NCI-H510A treated with DMSO at 0.1 percent for 48 hours (cell line): ENCODE data around the gene POLN.

Experiments used
- DNase-seq: peaks from one replicate; lab custom pipeline; 2025; lab: John Stamatoyannopoulos, UW

POLN gene

GRCh38 chr4:2083116-2083825, 158.7 kb downstream of the POLN start:
- no peak for DNase-seq

GRCh38 chr4:2082627-2083026, 159.3 kb downstream of the POLN start:
- no peak for DNase-seq

DNA sequence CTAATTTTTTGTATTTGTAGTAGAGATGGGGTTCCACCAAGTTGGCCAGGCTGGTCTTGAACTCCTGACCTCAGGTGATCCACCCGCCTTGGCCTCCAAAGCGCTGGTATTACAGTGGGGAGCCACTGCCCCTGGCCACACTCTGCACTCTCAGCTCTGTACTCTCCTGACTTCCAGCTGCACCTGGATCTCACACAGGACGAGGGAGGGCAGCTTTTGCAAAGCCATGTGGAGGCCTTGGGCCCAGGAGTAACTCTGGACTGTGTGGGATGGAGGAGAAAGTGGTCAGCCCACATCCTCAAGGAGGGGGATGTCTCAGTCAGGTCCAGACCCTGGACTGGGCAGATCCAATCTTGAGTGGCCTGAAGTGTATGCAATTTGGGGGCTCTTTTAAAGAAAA, 159.8 kb downstream of the POLN start:
- no peak for DNase-seq

DNA sequence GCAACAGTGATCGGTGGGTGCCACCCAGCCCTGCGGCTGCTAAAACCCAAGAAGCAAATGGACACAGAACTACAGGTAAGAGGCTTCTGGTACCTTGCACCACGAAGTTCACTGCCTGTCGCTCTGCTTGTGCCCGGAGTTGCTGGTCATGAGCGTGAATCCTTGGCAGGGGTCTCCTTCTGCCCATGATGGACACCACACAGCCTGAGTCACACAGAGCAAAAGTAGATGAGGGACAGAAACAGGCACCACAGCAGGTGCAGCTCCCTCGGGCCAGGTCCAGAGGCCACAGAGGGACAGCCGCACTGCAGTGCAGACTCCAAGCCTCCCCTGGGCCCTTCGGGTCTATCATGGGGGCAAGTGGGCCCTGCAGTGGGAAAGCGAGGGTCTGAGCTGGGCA, 160.4 kb downstream of the POLN start:
- no peak for DNase-seq

GRCh38 chr4:2080429-2081300, 161.3 kb downstream of the POLN start:
- no peak for DNase-seq

- DNase-seq = no peak
Measured at GRCh38 chr4:2079926-2080325, 162.0 kb downstream of the POLN start.

- no peak for DNase-seq
Measured at GRCh38 chr4:2079006-2079405, 162.9 kb downstream of the POLN start.

- DNase-seq = no peak
Measured at GRCh38 chr4:2078584-2078983, 163.3 kb downstream of the POLN start.

- no peak for DNase-seq
Measured at GRCh38 chr4:2077537-2078460, 164.1 kb downstream of the POLN start.

- DNase-seq = no peak
Measured at GRCh38 chr4:2076908-2077536, 164.9 kb downstream of the POLN start.

GRCh38 chr4:2075987-2076907, 165.7 kb downstream of the POLN start:
- DNase-seq = no peak

DNA sequence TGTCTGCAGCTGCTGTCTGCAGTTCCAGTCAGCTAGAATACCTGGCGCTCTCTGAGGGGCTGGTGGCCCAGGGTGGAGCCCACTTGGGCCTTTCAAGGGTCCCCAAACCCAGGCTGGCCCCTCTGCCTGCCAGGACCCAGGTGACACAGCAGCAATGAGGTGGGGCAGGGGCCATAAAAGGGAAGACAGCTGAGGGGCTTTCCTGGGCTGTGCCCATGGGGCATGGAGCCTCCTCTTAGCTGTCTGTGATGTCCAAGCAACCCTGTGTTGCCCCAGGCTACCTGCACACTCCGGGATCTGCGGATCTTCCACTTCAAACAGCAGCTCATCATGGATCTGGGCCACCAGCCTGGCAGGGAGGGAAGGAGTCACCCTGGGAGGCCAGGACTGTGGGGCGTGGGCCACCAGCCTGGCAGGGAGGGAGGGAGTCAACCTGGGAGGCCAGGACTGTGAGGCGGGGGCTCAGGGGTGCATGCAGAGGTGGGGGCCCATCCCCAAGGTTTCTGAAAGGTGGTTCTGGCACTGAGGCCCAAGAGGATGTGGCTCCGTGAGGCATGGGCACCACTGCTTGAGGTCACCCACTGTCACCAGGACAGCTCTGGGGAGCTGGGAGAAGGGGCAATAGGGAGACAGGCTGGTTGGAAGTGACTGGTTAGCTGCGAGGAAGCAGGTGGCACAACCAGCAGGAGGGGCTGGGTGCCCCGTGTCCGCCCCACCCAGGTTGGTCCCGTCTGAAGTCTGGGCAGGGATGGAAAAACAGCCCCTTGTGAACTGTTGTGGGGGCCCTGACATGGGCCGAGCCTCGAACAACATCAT, 166.5 kb downstream of the POLN start:
- no peak for DNase-seq

GRCh38 chr4:2074588-2074987, 167.3 kb downstream of the POLN start:
- no peak for DNase-seq

DNA sequence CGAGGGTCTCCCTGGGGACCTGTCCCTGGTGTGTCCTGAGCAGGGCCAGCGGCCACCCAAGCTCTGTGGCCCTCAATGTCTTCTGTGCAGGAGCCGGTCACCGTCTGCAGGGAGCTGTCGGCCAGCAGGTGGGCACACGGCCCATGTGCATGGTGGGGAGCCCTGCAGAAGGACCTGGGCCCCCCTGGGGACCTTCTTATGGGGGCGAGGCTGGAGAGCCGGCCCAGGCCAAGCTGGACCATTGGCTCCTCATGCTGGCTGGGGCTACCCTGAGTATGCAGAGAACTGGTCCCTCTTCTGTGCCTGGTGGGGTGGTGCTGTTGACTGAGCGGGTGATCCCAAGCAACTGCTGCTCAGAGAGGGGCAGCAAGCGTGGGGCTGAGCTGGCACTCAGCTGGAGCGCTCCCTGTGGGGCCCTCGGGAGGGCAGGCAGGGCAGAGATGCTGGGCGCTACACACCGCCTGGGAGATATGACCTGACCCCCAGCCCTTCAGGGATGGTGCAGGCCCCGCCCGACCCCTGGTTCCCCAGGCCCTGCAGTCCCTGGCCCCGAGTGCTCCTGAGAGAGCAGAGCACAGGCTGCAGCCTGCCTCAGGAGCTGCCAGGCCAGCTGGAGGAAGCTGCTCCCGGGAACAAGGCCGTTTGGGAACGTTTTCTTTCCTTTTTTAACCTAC, 168.0 kb downstream of the POLN start:
- no peak for DNase-seq

DNA sequence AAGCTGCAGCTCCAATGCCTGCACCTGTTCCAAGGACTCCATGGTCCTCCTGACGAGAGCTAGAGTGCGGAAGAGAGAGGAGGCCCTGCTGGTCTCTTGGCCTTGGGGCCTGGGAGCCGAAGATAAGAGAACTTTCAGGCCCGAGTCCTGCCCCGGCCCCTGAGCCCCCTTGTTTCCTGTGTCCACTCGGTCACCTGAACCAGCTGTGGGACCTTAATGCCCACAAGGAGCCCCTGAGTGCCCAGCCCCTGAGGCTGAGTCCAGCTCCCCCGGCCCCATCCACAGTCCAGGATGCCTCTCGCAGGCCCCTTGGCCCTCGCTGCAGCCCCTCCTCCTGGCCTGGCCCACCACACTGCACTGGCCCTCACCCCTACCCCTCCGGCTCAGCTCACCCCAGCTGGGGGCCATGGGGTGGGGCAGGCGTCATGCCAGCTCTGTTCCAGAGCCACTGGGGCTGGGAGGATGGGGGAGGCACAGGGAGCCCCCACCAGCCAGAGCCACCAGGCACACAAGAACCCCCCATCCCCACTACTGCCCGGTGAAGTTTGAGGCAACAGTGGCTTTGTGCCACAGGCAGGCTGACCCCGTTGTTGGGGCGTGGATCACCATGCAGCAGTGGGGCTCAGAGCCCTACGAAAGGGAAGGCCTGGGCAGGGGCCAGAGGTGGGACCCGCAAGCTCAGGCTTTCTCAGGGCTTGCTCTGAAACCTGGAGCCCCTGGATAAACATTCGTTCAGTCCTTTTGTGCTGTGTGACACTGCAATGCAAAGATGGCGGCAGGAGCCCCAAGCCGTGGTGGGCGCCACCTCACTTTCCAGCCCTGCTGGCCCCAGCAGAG, 168.7 kb downstream of the POLN start:
- DNase-seq = no peak

GRCh38 chr4:2071912-2072867, 169.7 kb downstream of the POLN start:
- no peak for DNase-seq

DNA sequence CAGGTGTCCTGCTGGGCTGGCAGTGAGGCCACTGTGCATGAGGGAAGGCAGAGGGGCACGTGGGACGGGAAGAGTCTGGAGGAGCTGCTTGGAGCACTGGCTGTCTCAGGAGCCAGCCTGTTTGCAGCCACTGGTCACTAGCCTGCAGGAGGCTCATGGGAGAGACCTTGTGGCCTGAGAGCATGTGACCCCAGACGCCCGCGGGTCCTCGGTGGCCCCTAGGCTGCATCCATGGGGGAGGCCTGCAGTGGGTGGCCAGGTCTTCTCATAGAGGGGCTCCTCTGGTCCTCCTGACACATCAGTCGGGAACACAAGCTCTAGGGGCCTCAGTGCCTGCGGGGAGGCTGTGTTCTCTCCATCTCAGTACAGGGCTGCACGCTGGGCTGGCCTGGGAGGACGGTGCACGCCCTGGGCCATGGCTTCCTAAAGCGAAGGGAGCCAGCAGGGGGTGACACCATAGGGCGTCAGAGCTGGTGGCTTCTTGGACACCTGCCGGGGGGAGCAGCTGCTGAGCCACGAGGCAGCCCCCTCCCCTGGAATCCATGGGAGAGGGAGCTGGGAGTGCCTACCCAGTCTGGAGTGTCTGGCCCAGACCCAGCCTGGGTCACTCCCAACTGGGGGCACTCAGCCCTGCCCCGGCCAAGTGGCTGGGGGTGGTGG, 170.5 kb downstream of the POLN start:
- no peak for DNase-seq
